HG02852 (cell line): Measurements from ENCODE around the gene LRRFIP1.

Experiments used
- ATAC-seq: cut with Tn5 transposase; IDR thresholded peaks from one replicate; pipeline ENCODE4 v1.9.1; 2021; ENCODE audit warnings: mild to moderate bottlenecking, moderate library complexity; ENCODE audit not compliant: unreplicated experiment

The LRRFIP1 gene

GRCh38 chr2:237638176-237638575 is 10.8 kb downstream of the LRRFIP1 start:
- no peak for ATAC-seq

GRCh38 chr2:237639052-237639835 is 11.9 kb downstream of the LRRFIP1 start:
- ATAC-seq = no peak

- ATAC-seq = no peak
These were observed 12.4 kb downstream of the LRRFIP1 start for GRCh38 chr2:237639836-237640220.

- ATAC-seq = no peak
These were observed 13.2 kb downstream of the LRRFIP1 start for GRCh38 chr2:237640493-237640998.

- no peak for ATAC-seq
These were observed 14.8 kb downstream of the LRRFIP1 start for GRCh38 chr2:237642038-237642734.

- ATAC-seq = no peak
These were observed 15.7 kb downstream of the LRRFIP1 start for GRCh38 chr2:237643066-237643465.

- ATAC-seq = no peak
These were observed 16.4 kb downstream of the LRRFIP1 start for GRCh38 chr2:237643582-237644380.

- ATAC-seq = no peak
These were observed 17.0 kb downstream of the LRRFIP1 start for GRCh38 chr2:237644381-237644703.

GRCh38 chr2:237645261-237645660 is 17.9 kb downstream of the LRRFIP1 start:
- ATAC-seq = no peak

GRCh38 chr2:237647176-237648015 is 20.0 kb downstream of the LRRFIP1 start:
- no peak for ATAC-seq

GRCh38 chr2:237648016-237648381 is 20.6 kb downstream of the LRRFIP1 start:
- ATAC-seq = no peak

GRCh38 chr2:237649541-237650454 is 22.4 kb downstream of the LRRFIP1 start:
- no peak for ATAC-seq

GRCh38 chr2:237650455-237650850 is 23.1 kb downstream of the LRRFIP1 start:
- ATAC-seq = no peak

GRCh38 chr2:237651761-237652160 is 24.4 kb downstream of the LRRFIP1 start:
- no peak for ATAC-seq

- no peak for ATAC-seq
These were observed 24.8 kb downstream of the LRRFIP1 start for GRCh38 chr2:237652181-237652580.

GRCh38 chr2:237652854-237653253 is 25.5 kb downstream of the LRRFIP1 start:
- ATAC-seq = no peak

GRCh38 chr2:237653776-237654558 is 26.6 kb downstream of the LRRFIP1 start:
- ATAC-seq = no peak

GRCh38 chr2:237657063-237657462 is 29.7 kb downstream of the LRRFIP1 start:
- ATAC-seq = no peak

GRCh38 chr2:237660381-237660900 is 33.1 kb downstream of the LRRFIP1 start:
- ATAC-seq = no peak
